A673 (cell line): ENCODE measurements around the gene GRIFIN. TPM values are rescaled to one million over a fixed set of nuclear protein-coding genes. Genes with fewer than 3 reads are reported as not detected.

ENCODE experiments used
- BruUV-seq: library from RNA; stranded (reverse); fragments of 400-500 nt; replicated peaks from 2 replicates; lab custom pipeline; 2021; lab: Mats Ljungman, UMichigan
- CTCF ChIA-PET: fragments of 300-600 bp; sonication (Branson Sonifier 250); formaldehyde crosslinking; loops from one replicate; lab custom pipeline; 2022; ENCODE audit warnings: antibody characterized with exemption; lab: Charles Lee
- POLR2A ChIA-PET: fragments of 300-600 bp; sonication (Branson Sonifier 250); formaldehyde crosslinking; loops from one replicate; lab custom pipeline; 2022; ENCODE audit warnings: antibody characterized with exemption; ENCODE audit not compliant: low non-redundant PET; lab: Charles Lee
- DNase-seq: peaks from one replicate; pipeline ENCODE4 v3.0.0-alpha.2; 2015; ENCODE audit warnings: low spot score
- H3K27ac ChIP-seq: fragments of 200-600 bp; sonication (generic); 2 replicates; pipeline ENCODE4 v1.5.1; 2016; ENCODE audit warnings: mixed run types, low read depth, mild to moderate bottlenecking, mixed read lengths, antibody characterized with exemption, low read length; ENCODE audit not compliant: poor library complexity, severe bottlenecking
- H3K27me3 ChIP-seq: fragments of 200-600 bp; sonication (generic); replicated peaks from 2 replicates; pipeline ENCODE4 v1.6.1; 2017; ENCODE audit warnings: mixed run types, low read depth, mild to moderate bottlenecking, mixed read lengths, antibody characterized with exemption, low read length; ENCODE audit not compliant: insufficient read depth, poor library complexity
- H3K36me3 ChIP-seq: fragments of 200-600 bp; sonication (generic); 2 replicates; pipeline ENCODE4 v1.6.1; 2016; ENCODE audit warnings: mixed run types, mild to moderate bottlenecking, mixed read lengths, antibody characterized with exemption, low read length; ENCODE audit not compliant: insufficient read depth, poor library complexity, severe bottlenecking
- H3K4me1 ChIP-seq: fragments of 200-600 bp; sonication (generic); 2 replicates; pipeline ENCODE4 v1.6.1; 2017; ENCODE audit warnings: mixed run types, mild to moderate bottlenecking, mixed read lengths, antibody characterized with exemption, low read length; ENCODE audit not compliant: insufficient read depth, poor library complexity, severe bottlenecking
- H3K4me3 ChIP-seq: fragments of 200-600 bp; sonication (generic); 2 replicates; pipeline ENCODE4 v1.5.1; 2016; ENCODE audit warnings: low read depth, mixed run types, mild to moderate bottlenecking, mixed read lengths, low read length; ENCODE audit not compliant: poor library complexity, severe bottlenecking
- H3K9me3 ChIP-seq: fragments of 200-600 bp; sonication (generic); 2 replicates; pipeline ENCODE4 v1.6.1; 2016; ENCODE audit warnings: mixed run types, low read depth, mild to moderate bottlenecking, mixed read lengths, antibody characterized with exemption, low read length; ENCODE audit not compliant: poor library complexity, severe bottlenecking
- CTCF ChIP-seq: fragments of 300-800, 200-600 bp; sonication (generic); conservative IDR thresholded peaks from 2 replicates; pipeline ENCODE4 v1.5.1; 2017; ENCODE audit warnings: low read depth, mild to moderate bottlenecking, antibody characterized with exemption, low read length, moderate library complexity, mixed read lengths
- EZH2 ChIP-seq: fragments of 200-600 bp; sonication (generic); IDR thresholded peaks from 2 replicates; pipeline ENCODE4 v1.6.1; 2017; ENCODE audit warnings: borderline replicate concordance, low read depth, mild to moderate bottlenecking, mixed read lengths, antibody characterized with exemption, low read length; ENCODE audit not compliant: poor library complexity, severe bottlenecking
- intact Hi-C: fragments of 100-400 bp; cut with micrococcal nuclease; formaldehyde crosslinking; loops from one replicate; pipeline ENCODE4 v1.10.0; 2022; ENCODE audit not compliant: unreplicated experiment
- total RNA-seq: library from RNA; stranded (reverse); gene quantifications from 2 replicates; pipeline ENCODE4 v1.2.3, GENCODE V29; 2021

Gene GRIFIN
- total RNA-seq, 1 experiment from 2014 or later: not detected

- no peak for DNase-seq
- BruUV-seq: no TSS peak
- CTCF ChIA-PET: no interaction called here
- POLR2A ChIA-PET: no interaction called here
- no peak for TF ChIP-seq CTCF
- TF ChIP-seq EZH2: no peak
- Histone ChIP-seq H3K27me3 (no peaks in the 10 kb centered on the region), H3K27ac (no peak overlapping the region), H3K4me1 (no peaks in the 10 kb centered on the region), H3K36me3 (no peaks in the 10 kb centered on the region), H3K9me3 (no peaks in the 10 kb centered on the region), H3K4me3 (no peak overlapping the region)
- intact Hi-C loops: no loop called here
Measured at GRCh38 chr7:2510130-2510776, 34.1 kb upstream of the GRIFIN start.

GRCh38 chr7:2509298-2509906 lies 33.2 kb upstream of the GRIFIN start:
- H3K4me1 ChIP-seq: no peaks in the 10 kb centered on the region

More at GRCh38 chr7:2509298-2509906, 33.2 kb upstream of the GRIFIN start:
- intact Hi-C loops: no loop called here
- no peak for TF ChIP-seq CTCF
- TF ChIP-seq EZH2: no peak
- Histone ChIP-seq H3K27ac (no peak overlapping the region), H3K9me3 (no peaks in the 10 kb centered on the region), H3K36me3 (no peaks in the 10 kb centered on the region), H3K4me3 (no peak overlapping the region), H3K27me3 (no peaks in the 10 kb centered on the region)
- no TSS peak for BruUV-seq
- DNase-seq: no peak
- ChIA-PET CTCF (no interaction called here), POLR2A (no interaction called here)
